GM12878 (cell line): Measurements from ENCODE around the gene TRERF1. TPM values are rescaled to one million over a fixed set of nuclear protein-coding genes. Genes with fewer than 3 reads are reported as not detected.

Source experiments
- ATAC-seq: fragments of 200-7000 bp; cut with Tn5 transposase; 3 replicates; pipeline ENCODE4 v1.9.1; 2020; ENCODE audit warnings: mild to moderate bottlenecking, moderate library complexity
- BruUV-seq: library from RNA; stranded (reverse); fragments of 400-500 nt; replicated peaks from 2 replicates; lab custom pipeline; 2021; lab: Mats Ljungman, UMichigan
- CTCF ChIA-PET: fragments of 300-600 bp; sonication (Branson Sonifier 250); formaldehyde crosslinking; extraction: SDS; loops from one replicate; lab custom pipeline; 2021; ENCODE audit warnings: inconsistent platforms; lab: Yijun Ruan, JAX
- POLR2A ChIA-PET: fragments of 350-600 bp; formaldehyde crosslinking; extraction: SDS; loops from one replicate; lab custom pipeline; 2021; ENCODE audit warnings: inconsistent platforms; lab: Charles Lee
- RAD21 ChIA-PET: fragments of 300-600 bp; sonication (Branson Sonifier 250); formaldehyde crosslinking; loops from one replicate; lab custom pipeline; 2023; ENCODE audit warnings: antibody characterized with exemption; ENCODE audit not compliant: unreplicated experiment; lab: Charles Lee
- SMC1A ChIA-PET: fragments of 300-600 bp; sonication (Branson Sonifier 250); formaldehyde crosslinking; loops from one replicate; lab custom pipeline; 2023; ENCODE audit not compliant: unreplicated experiment, uncharacterized antibody; lab: Charles Lee
- DNase-seq: peaks from one replicate; pipeline ENCODE4 v3.0.0-alpha.2; 2011; ENCODE audit warnings: low read depth, low spot score
- FAIRE-seq: peaks from 3 replicates; lab custom pipeline; 2011; peaks lifted over from hg19 to GRCh38; lab: Jason Lieb, UNC
- H2AFZ ChIP-seq: 2 replicates; pipeline ENCODE4 v1.6.0; 2011; ENCODE audit warnings: low read depth, low read length, control low read depth; ENCODE audit not compliant: control insufficient read depth
- H3K27ac ChIP-seq: 2 replicates; pipeline ENCODE4 v1.5.1; 2011; ENCODE audit warnings: control low read depth; ENCODE audit not compliant: control insufficient read depth, insufficient read depth
- H3K27me3 ChIP-seq, 2 experiments: replicated peaks in 1 of 2; 2 replicates each; pipeline versions ENCODE4 v1.6.0 to v1.6.1; 2011; ENCODE audit warnings: low read length in 1 of 2; ENCODE audit not compliant: control insufficient read depth in 2 of 2, insufficient read depth in 2 of 2
- H3K36me3 ChIP-seq, 2 experiments: 2 replicates each; pipeline ENCODE4 v1.5.1; 2011; ENCODE audit warnings: low read length in 1 of 2; ENCODE audit not compliant: control insufficient read depth in 2 of 2, insufficient read depth in 2 of 2
- H3K4me1 ChIP-seq: 2 replicates; pipeline ENCODE4 v1.6.1; 2011; ENCODE audit warnings: mild to moderate bottlenecking, low read length, moderate library complexity, mixed read lengths; ENCODE audit not compliant: control insufficient read depth, insufficient read depth
- H3K4me2 ChIP-seq: 2 replicates; pipeline ENCODE4 v1.6.0; 2011; ENCODE audit warnings: control low read depth; ENCODE audit not compliant: control insufficient read depth, insufficient read depth
- H3K4me3 ChIP-seq: fragments of 200-600 bp; sonication (generic); 2 replicates; pipeline ENCODE4 v1.5.1; 2016
- H3K79me2 ChIP-seq: 2 replicates; pipeline ENCODE4 v1.6.0; 2011; ENCODE audit warnings: low read length; ENCODE audit not compliant: control insufficient read depth, insufficient read depth
- H3K9ac ChIP-seq: 2 replicates; pipeline ENCODE4 v1.8.0; 2011; ENCODE audit warnings: low read length, control low read depth, mixed read lengths; ENCODE audit not compliant: control insufficient read depth, insufficient read depth
- H3K9me3 ChIP-seq: replicated peaks from 3 replicates; pipeline ENCODE4 v1.5.1; 2011; ENCODE audit warnings: mild to moderate bottlenecking, low read length; ENCODE audit not compliant: control insufficient read depth, insufficient read depth
- H4K20me1 ChIP-seq: 2 replicates; pipeline ENCODE4 v1.6.0; 2011; ENCODE audit not compliant: control insufficient read depth, insufficient read depth
- CHD2 ChIP-seq: IDR thresholded peaks from 2 replicates; pipeline ENCODE4 v1.6.1; 2011; ENCODE audit warnings: low read depth, low read length, improper control_type of control experiment, borderline replicate concordance
- E2F8 ChIP-seq: fragments of 450-650 bp; IDR thresholded peaks from 2 replicates; pipeline ENCODE4 v1.6.1; 2018; ENCODE audit warnings: mild to moderate bottlenecking, low read depth, moderate library complexity; ENCODE audit not compliant: partially characterized antibody
- IKZF1 ChIP-seq: fragments of 450-650 bp; conservative IDR thresholded peaks from 2 replicates; pipeline ENCODE4 v1.6.1; 2017; ENCODE audit warnings: antibody characterized with exemption, mild to moderate bottlenecking
- JUND ChIP-seq: IDR thresholded peaks from 2 replicates; pipeline ENCODE4 v1.6.1; 2012; ENCODE audit warnings: low read depth, mild to moderate bottlenecking, low read length, improper control_type of control experiment, moderate library complexity
- KAT2A ChIP-seq: conservative IDR thresholded peaks from 2 replicates; pipeline ENCODE4 v1.6.1; 2011; ENCODE audit warnings: low read depth, low read length; ENCODE audit not compliant: control insufficient read depth
- MEF2B ChIP-seq: fragments of 450-650 bp; IDR thresholded peaks from 2 replicates; pipeline ENCODE4 v1.6.1; 2018; ENCODE audit warnings: mild to moderate bottlenecking, moderate library complexity; ENCODE audit not compliant: partially characterized antibody, poor library complexity, severe bottlenecking
- NBN ChIP-seq: fragments of 450-650 bp; IDR thresholded peaks from 2 replicates; pipeline ENCODE4 v1.6.1; 2016
- POU2F2 ChIP-seq: IDR thresholded peaks from 3 replicates; pipeline ENCODE4 v1.6.1; 2011; ENCODE audit warnings: low read depth, mild to moderate bottlenecking, low read length, borderline replicate concordance
- SUPT20H ChIP-seq: IDR thresholded peaks from 2 replicates; pipeline ENCODE4 v1.6.1; 2011; ENCODE audit warnings: low read depth, mild to moderate bottlenecking, low read length, moderate library complexity, borderline replicate concordance; ENCODE audit not compliant: control insufficient read depth
- TARDBP ChIP-seq: IDR thresholded peaks from 2 replicates; pipeline ENCODE4 v1.6.1; 2016; ENCODE audit warnings: borderline replicate concordance
- USF2 ChIP-seq: IDR thresholded peaks from 2 replicates; pipeline ENCODE4 v1.6.1; 2011; ENCODE audit warnings: low read depth, low read length, improper control_type of control experiment, borderline replicate concordance
- WGBS: methylation state at CpG from one replicate; pipeline ENCODE4 v1.1.6; 2016; ENCODE audit warnings: low lambda C conversion rate; ENCODE audit not compliant: insufficient replicate concordance, insufficient coverage; ENCODE audit errors: missing lambda C conversion rate; 5-methylcytosine and 5-hydroxymethylcytosine counted together
- in situ Hi-C: fragments of 300-500 bp; cut with MboI; formaldehyde crosslinking; loops from 9 replicates; pipeline ENCODE4 v1.14.3; 2018; ENCODE audit warnings: mixed read lengths
- intact Hi-C: fragments of 100-400 bp; cut with micrococcal nuclease; formaldehyde crosslinking; loops from one replicate; pipeline ENCODE4 v1.14.2; 2022; ENCODE audit not compliant: unreplicated experiment
- polyA plus RNA-seq, 11 experiments: library from polyadenylated mRNA; depleted of rRNA in 4 of 11; unstranded in 6 of 11; stranded (reverse) in 5 of 11; fragments of >200 nt; fragmentation: Nextera tagmentation in 4 of 11; fragmentation: Illumina TruSeq in 1 of 11; extraction: Ambion mirVana in 4 of 11; extraction: Trizol in 1 of 11; gene quantifications; 1 replicate in 1 of 11; 2 replicates in 10 of 11; pipeline versions ENCODE4 v1.2.1 to v1.2.3, GENCODE V29; 2011 to 2016; ENCODE audit warnings: inconsistent platforms in 2 of 11, missing spikeins in 2 of 11, low read depth in 1 of 11
- total RNA-seq, 4 experiments: library from RNA; depleted of rRNA in 3 of 4; stranded (reverse); fragments of >200 nt in 3 of 4; fragmentation: Illumina TruSeq in 1 of 4; extraction: Trizol in 1 of 4; gene quantifications; 2 replicates each; pipeline versions ENCODE4 v1.2.1 to v1.2.3, GENCODE V29; 2013 to 2021
- TF ChIP-seq, protein P1 (sequence below): fragments of 450-650 bp; formaldehyde crosslinking; IDR thresholded peaks from 2 replicates; pipeline ENCODE4 v1.5.0; 2022; ENCODE audit warnings: mild to moderate bottlenecking, missing genetic modification characterization
- TF ChIP-seq, protein P2 (sequence below): IDR thresholded peaks from 2 replicates; pipeline ENCODE4 v1.6.1; 2011; ENCODE audit warnings: low read depth, mild to moderate bottlenecking, low read length, moderate library complexity, borderline replicate concordance; ENCODE audit errors: extremely low read depth

TRERF1 gene
- total and polyA plus RNA-seq, 10 of the 15 experiments (the other 5 are each of a cell fraction or from before 2014, with no cell fraction given): 2.2 to 19.4 (median 7.2) TPM

GRCh38 chr6:42452171-42453030 lies 675 bp upstream of the TRERF1 start:
- ChIA-PET RAD21 (interaction anchor here (0.6 to 5.6 kb wide), 17 partner anchors 10 to 1145 kb away, joined by 3 to 44 read pairs (median 5); no protein-coding TSS in a partner anchor), POLR2A (interaction anchor here (0.6 to 2.6 kb wide), 17 partner anchors 20 to 238 kb away, joined by 3 to 24 read pairs (median 5); no protein-coding TSS in a partner anchor), SMC1A (interaction anchor here (0.6 to 4.8 kb wide), 14 partner anchors 11 to 559 kb away, joined by 3 to 29 read pairs (median 4); no protein-coding TSS in a partner anchor), CTCF (interaction anchor here (0.7 to 3.2 kb wide), 12 partner anchors 9 to 227 kb away, joined by 3 to 26 read pairs (median 6); no protein-coding TSS in a partner anchor)
- H3K4me3 ChIP-seq: peak overlapping the region; percentile 88
- peaks cover 34% of the 10 kb centered on the region for H3K79me2 ChIP-seq
- no peaks in the 10 kb centered on the region for H3K9me3 ChIP-seq
- H3K27ac ChIP-seq: peak overlapping the region; percentile 68
- intact Hi-C loops: loop anchor here (2.0 to 5.0 kb wide), 2 partner anchors 54 to 85 kb away; no protein-coding TSS in a partner anchor
- DNase-seq (no peak), ATAC-seq (peak; percentile 60), FAIRE-seq (peak; percentile 54)
- TSS peak; percentile 94 for BruUV-seq
- H4K20me1 ChIP-seq: no peaks in the 10 kb centered on the region
- peak overlapping the region; percentile 89 for H2AFZ ChIP-seq
- peak overlapping the region; percentile 87 for H3K9ac ChIP-seq
- H3K4me2 ChIP-seq: peak overlapping the region; percentile 100
- H3K27me3 ChIP-seq: no peaks in the 10 kb centered on the region
- under 1% methylated on average over 63 of the region's 78 CpGs for WGBS
- peaks cover 12% of the 10 kb centered on the region for H3K4me1 ChIP-seq
- in situ Hi-C loops: no loop called here
- no peaks in the 10 kb centered on the region for H3K36me3 ChIP-seq
- TF ChIP-seq, protein P1, sequence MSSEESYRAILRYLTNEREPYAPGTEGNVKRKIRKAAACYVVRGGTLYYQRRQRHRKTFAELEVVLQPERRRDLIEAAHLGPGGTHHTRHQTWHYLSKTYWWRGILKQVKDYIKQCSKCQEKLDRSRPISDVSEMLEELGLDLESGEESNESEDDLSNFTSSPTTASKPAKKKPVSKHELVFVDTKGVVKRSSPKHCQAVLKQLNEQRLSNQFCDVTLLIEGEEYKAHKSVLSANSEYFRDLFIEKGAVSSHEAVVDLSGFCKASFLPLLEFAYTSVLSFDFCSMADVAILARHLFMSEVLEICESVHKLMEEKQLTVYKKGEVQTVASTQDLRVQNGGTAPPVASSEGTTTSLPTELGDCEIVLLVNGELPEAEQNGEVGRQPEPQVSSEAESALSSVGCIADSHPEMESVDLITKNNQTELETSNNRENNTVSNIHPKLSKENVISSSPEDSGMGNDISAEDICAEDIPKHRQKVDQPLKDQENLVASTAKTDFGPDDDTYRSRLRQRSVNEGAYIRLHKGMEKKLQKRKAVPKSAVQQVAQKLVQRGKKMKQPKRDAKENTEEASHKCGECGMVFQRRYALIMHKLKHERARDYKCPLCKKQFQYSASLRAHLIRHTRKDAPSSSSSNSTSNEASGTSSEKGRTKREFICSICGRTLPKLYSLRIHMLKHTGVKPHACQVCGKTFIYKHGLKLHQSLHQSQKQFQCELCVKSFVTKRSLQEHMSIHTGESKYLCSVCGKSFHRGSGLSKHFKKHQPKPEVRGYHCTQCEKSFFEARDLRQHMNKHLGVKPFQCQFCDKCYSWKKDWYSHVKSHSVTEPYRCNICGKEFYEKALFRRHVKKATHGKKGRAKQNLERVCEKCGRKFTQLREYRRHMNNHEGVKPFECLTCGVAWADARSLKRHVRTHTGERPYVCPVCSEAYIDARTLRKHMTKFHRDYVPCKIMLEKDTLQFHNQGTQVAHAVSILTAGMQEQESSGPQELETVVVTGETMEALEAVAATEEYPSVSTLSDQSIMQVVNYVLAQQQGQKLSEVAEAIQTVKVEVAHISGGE (CRISPR knock-in tag): no peak
- TF ChIP-seq KAT2A (no peak), TARDBP (peak; percentile 35; the same call in 1 of the 2 replicates), JUND (no peak), SUPT20H (no peak), POU2F2 (no peak), USF2 (no peak), IKZF1 (peak; percentile 50), E2F8 (no peak), CHD2 (peak; percentile 71; the same call in 1 of the 2 replicates), MEF2B (no peak), NBN (0 out of 2 replicates have a peak, but pooled peaks have one; percentile 24)
- TF ChIP-seq, protein P2, sequence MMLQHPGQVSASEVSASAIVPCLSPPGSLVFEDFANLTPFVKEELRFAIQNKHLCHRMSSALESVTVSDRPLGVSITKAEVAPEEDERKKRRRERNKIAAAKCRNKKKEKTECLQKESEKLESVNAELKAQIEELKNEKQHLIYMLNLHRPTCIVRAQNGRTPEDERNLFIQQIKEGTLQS: no peak
